Suprapubic skin (tissue), 4 donors: Measurements from ENCODE around the gene LAMB4.

Source experiments
- EP300 ChIP-seq: sonication (generic); formaldehyde crosslinking; IDR thresholded peaks from one replicate; pipeline ENCODE4 v1.6.1; 2017; ENCODE audit warnings: antibody characterized with exemption
- POLR2A ChIP-seq, 2 donors: fragments of 450-650 bp; IDR thresholded peaks; one replicate each; pipeline ENCODE4 v1.6.1; 2017; ENCODE audit warnings: antibody characterized with exemption in 2 of 2, mild to moderate bottlenecking in 2 of 2, moderate library complexity in 2 of 2
- POLR2AphosphoS5 ChIP-seq, 3 donors: sonication (generic); formaldehyde crosslinking; IDR thresholded peaks; one replicate each; pipeline ENCODE4 v1.6.1; 2017; ENCODE audit warnings: antibody characterized with exemption in 3 of 3
- TF ChIP-seq, protein P1 (sequence below), 2 donors: fragments of 200-600 bp in 1 of 2; fragments of 450-650 bp in 1 of 2; sonication (generic) in 1 of 2; IDR thresholded peaks; one replicate each; pipeline ENCODE4 v1.5.1; 2016 to 2019; ENCODE audit warnings: antibody characterized with exemption in 2 of 2, mild to moderate bottlenecking in 1 of 2, moderate library complexity in 1 of 2

DNA sequence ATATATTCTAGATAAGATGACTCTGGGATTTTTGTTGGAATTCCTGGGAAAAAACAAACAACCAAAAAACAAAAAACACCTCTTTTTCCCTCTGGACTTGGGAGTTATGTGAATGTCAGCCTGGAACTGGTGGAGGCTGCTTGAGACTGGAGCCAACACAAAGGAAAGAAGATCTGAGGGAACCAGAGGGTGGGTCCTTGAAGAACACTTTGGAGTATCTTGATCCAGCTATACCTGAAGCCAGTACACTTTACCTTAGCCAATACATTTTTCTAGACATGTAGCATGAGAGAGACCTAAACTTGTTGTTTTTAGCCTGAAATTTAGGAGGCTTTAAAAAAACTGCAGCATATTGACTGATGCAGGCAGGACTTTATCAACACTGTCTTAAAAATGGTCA is 121.3 kb downstream of the LAMB4 start:
- no peak for TF ChIP-seq POLR2A (IDR thresholded peaks at IDR 0.05)
- TF ChIP-seq, protein P1, sequence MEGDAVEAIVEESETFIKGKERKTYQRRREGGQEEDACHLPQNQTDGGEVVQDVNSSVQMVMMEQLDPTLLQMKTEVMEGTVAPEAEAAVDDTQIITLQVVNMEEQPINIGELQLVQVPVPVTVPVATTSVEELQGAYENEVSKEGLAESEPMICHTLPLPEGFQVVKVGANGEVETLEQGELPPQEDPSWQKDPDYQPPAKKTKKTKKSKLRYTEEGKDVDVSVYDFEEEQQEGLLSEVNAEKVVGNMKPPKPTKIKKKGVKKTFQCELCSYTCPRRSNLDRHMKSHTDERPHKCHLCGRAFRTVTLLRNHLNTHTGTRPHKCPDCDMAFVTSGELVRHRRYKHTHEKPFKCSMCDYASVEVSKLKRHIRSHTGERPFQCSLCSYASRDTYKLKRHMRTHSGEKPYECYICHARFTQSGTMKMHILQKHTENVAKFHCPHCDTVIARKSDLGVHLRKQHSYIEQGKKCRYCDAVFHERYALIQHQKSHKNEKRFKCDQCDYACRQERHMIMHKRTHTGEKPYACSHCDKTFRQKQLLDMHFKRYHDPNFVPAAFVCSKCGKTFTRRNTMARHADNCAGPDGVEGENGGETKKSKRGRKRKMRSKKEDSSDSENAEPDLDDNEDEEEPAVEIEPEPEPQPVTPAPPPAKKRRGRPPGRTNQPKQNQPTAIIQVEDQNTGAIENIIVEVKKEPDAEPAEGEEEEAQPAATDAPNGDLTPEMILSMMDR (IDR thresholded peaks at IDR 0.05), result no peak
- TF ChIP-seq POLR2AphosphoS5 (IDR thresholded peaks at IDR 0.05), result no peak
- TF ChIP-seq EP300, result no peak
